ENCODE data around the gene ZNF124. TPM values are rescaled to one million over a fixed set of nuclear protein-coding genes. Genes with fewer than 3 reads are reported as not detected.

The ZNF124 gene
- total RNA-seq, 1 donor from 2014 or later: 134 TPM

GRCh38 chr1:247198781-247199180 lies 27.0 kb upstream of the ZNF124 start:
- H3K36me3 Mint-ChIP-seq: peaks cover 53% of the 10 kb centered on the region
- TF ChIP-seq, protein P1, sequence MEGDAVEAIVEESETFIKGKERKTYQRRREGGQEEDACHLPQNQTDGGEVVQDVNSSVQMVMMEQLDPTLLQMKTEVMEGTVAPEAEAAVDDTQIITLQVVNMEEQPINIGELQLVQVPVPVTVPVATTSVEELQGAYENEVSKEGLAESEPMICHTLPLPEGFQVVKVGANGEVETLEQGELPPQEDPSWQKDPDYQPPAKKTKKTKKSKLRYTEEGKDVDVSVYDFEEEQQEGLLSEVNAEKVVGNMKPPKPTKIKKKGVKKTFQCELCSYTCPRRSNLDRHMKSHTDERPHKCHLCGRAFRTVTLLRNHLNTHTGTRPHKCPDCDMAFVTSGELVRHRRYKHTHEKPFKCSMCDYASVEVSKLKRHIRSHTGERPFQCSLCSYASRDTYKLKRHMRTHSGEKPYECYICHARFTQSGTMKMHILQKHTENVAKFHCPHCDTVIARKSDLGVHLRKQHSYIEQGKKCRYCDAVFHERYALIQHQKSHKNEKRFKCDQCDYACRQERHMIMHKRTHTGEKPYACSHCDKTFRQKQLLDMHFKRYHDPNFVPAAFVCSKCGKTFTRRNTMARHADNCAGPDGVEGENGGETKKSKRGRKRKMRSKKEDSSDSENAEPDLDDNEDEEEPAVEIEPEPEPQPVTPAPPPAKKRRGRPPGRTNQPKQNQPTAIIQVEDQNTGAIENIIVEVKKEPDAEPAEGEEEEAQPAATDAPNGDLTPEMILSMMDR (conservative IDR thresholded peaks at IDR 0.05): no peak
- DNase-seq (ENCODE audit: extremely low spot score, unreplicated experiment): no peak
- H3K9me3 Mint-ChIP-seq: peaks cover 3% of the 10 kb centered on the region
- no peaks in the 10 kb centered on the region for H3K4me1 Mint-ChIP-seq (ENCODE audit: unreplicated experiment)
- H3K4me3 Mint-ChIP-seq: no peak overlapping the region
- H3K27ac Mint-ChIP-seq: no peak overlapping the region
- no peaks in the 10 kb centered on the region for H3K27me3 Mint-ChIP-seq

DNA sequence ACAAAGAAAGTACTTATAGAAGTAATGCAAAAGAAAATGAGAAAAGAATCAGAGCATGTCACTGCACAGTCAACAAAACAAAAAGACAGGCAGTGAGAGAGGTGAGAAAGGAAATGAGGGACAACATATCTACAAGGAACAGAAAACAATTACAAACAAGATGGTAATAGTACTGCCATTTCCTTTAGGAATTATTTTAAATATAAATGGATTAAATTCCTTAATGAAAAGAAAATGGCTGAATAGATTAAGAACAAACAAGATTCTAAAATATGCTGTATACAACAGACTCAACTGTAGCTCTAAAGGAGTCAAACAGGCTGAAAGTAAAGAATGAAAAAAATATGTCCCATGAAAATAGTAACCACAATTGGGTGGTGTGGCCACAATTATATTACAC lies 22.1 kb upstream of the ZNF124 start:
- TF ChIP-seq, protein P1 (conservative IDR thresholded peaks at IDR 0.05): no peak
- no peaks in the 10 kb centered on the region for H3K4me1 Mint-ChIP-seq (ENCODE audit: unreplicated experiment)
- H3K36me3 Mint-ChIP-seq: peaks cover 75% of the 10 kb centered on the region
- H3K27ac Mint-ChIP-seq: no peak overlapping the region
- no peaks in the 10 kb centered on the region for H3K27me3 Mint-ChIP-seq
- no peak overlapping the region for H3K4me3 Mint-ChIP-seq
- DNase-seq (ENCODE audit: extremely low spot score, unreplicated experiment): no peak
- H3K9me3 Mint-ChIP-seq: peaks cover 14% of the 10 kb centered on the region

DNA sequence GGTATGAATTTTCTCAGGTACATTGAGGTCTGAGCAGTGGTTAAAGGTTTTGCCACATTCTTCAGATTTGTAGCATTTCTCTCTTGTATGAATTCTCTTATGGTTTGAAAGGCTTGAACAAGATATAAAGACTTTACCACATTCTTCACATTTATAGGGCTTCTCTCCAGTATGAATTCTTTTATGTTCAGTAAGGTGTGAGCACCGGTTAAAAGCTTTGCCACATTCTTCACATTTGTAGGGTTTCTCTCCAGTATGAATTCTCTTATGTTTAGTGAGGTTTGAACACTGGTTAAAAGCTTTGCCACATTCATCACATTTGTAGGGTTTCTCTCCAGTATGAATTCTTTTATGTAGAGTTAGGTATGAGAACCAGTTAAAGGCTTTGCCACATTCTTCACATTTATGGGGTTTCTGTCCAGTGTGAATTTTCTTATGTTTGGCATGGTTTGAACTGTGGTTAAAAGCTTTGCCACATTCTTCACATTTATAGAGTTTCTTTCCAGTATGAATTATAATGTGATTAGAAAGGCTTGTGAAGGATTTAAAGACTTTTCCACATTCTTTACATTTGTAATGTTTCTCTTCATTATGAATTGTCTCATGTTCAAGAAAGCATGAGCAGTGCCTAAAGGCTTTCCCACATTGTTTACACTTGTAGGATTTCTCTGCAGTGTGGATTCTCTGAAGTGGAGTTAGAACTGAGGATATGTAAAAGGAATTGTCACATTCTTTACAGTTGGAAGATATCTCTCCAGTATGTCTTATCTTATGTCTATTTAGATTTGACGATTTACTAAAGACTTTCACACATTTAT lies 18.4 kb upstream of the ZNF124 start:
- DNase-seq (ENCODE audit: extremely low spot score, unreplicated experiment): no peak
- Mint-ChIP-seq H3K27me3 (no peaks in the 10 kb centered on the region), H3K36me3 (peaks cover 49% of the 10 kb centered on the region), H3K9me3 (peaks cover 14% of the 10 kb centered on the region), H3K4me3 (no peak overlapping the region), H3K4me1 (ENCODE audit: unreplicated experiment) (no peaks in the 10 kb centered on the region), H3K27ac (no peak overlapping the region)
- TF ChIP-seq, protein P1 (conservative IDR thresholded peaks at IDR 0.05): no peak

GRCh38 chr1:247185667-247186066 lies 13.8 kb upstream of the ZNF124 start:
- no peak for DNase-seq (ENCODE audit: extremely low spot score, unreplicated experiment)
- TF ChIP-seq, protein P1 (conservative IDR thresholded peaks at IDR 0.05): no peak
- Mint-ChIP-seq H3K4me1 (ENCODE audit: unreplicated experiment) (no peaks in the 10 kb centered on the region), H3K9me3 (peaks cover 13% of the 10 kb centered on the region), H3K4me3 (no peak overlapping the region), H3K36me3 (peaks cover 19% of the 10 kb centered on the region), H3K27me3 (no peaks in the 10 kb centered on the region), H3K27ac (no peak overlapping the region)

GRCh38 chr1:247184254-247184653 lies 12.4 kb upstream of the ZNF124 start:
- DNase-seq (ENCODE audit: extremely low spot score, unreplicated experiment): no peak
- Mint-ChIP-seq H3K4me3 (no peak overlapping the region), H3K36me3 (peaks cover 4% of the 10 kb centered on the region), H3K27me3 (no peaks in the 10 kb centered on the region), H3K9me3 (peaks cover 4% of the 10 kb centered on the region), H3K27ac (no peak overlapping the region), H3K4me1 (ENCODE audit: unreplicated experiment) (no peaks in the 10 kb centered on the region)
- TF ChIP-seq, protein P1 (conservative IDR thresholded peaks at IDR 0.05): no peak
